HG03060 (cell line): Measurements from ENCODE around the gene CDC42EP1.
"Not testable (repeated sequence)": the region's sequence is repeated elsewhere in the genome, so short reads cannot be mapped to it uniquely, and the experiment has no call there.

ENCODE experiments used
- ATAC-seq: cut with Tn5 transposase; IDR thresholded peaks from one replicate; pipeline ENCODE4 v1.9.1; 2021; ENCODE audit warnings: low read depth, moderate number of reproducible peaks; ENCODE audit not compliant: unreplicated experiment

The CDC42EP1 gene

DNA sequence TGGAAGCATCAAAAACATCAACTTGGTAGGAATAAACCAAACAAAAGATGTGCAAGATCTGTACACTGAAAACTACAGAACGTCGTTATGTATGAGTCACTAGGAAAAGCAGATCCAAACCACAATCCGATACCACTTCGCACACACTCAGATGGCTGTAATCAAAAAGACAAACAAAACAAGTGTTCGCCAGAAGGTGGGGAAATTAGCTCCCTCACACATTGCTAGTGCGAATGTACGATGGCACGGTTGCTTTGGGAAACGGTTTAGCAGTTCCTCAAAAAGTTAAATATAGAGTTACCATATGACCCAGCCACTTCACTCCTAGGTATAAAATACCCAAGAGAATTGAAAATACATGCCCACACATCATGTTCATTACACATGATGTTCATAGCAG lies 26.3 kb upstream of the CDC42EP1 start:
- no peak for ATAC-seq

DNA sequence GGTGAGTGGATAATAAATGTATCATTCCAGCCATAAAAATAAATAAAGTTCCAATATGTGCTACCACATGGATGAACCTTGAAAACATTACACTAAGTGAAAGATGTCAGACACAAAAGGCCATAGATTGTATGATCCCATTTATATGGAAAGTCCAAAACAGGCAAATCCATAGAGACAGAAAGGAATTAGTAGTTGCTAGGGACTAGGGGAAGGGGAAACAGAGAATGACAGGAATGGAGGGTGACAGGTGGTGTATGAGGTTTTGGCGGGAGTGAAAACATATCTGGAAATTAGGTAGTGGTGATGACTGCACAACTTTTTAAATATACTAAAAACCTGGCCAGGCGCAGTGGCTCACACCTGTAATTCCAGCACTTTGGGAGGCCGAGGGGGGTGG lies 25.8 kb upstream of the CDC42EP1 start:
- ATAC-seq: no peak

DNA sequence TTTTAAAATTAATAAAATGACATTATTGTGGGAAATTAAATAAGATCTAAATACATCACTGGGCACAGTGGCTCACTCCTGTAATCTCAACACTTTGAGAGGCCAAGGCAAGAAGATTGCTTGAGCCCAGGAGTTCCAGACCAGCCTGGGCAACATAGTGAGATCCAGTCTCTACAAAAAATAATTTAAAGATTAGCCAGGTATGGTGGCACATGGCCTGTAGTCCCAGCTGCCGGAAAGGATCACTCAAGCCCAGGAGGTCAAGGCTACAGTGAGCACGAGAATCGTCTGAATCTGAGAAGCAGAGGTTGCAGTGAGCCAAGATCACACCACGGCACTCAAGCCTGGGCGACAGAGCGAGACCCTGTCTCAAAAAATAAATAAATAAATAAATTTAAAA lies 25.1 kb upstream of the CDC42EP1 start:
- no peak for ATAC-seq

DNA sequence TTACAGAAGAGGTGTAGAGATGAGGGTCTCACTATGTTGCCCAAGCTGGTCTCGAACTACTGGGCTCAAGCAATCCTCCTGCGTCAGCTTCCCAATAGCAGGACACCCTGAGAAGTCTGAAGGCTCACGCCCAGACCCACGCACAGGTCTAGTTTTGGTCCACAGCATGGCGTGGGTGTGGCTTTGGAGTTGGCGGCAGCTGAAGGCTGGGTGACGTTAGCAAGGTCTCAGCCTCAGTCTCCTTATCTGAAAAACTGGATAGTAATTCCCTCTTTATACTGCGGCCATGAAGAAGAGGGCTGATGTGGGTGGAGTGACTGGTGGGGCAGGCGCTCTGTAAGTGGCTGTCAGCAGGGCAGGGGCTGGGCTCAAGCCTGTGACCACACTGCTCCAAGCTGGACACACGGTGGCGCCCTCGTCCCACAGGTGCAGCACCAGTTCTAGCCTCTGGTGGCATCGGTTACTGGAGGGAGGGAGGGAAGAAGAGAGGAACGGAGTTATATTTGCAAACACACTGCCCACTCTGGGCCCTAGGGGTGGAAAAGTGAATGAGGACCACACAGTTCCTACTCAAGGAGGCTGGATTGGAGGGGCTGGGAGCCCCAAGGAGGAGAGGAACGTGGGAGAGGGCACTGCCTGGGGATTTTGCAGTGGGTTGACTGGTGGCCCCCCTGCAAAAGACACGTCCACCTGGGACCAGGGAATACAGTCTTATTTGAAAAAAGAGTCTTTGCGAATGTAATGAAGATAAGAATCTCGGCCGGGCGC lies 21.5 kb upstream of the CDC42EP1 start:
- ATAC-seq: peak; percentile 54

DNA sequence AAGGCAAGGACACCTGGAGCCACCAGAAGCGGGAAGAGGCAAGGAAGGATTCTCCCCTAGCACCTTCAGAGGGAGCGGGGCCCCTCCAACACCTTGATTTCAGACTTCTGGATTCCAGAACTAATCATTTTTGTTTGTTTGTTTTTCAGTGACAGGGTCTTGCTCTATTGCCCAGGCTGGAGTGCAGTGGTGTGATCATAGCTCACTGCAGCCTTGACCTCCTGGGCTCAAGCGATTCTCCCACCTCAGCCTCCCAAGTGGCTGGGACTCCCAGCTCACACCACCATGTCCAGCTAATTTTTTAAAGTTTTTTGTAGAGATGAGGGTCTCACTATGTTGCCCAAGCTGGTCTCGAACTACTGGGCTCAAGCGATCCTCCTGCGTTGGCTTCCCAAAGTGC lies 20.5 kb upstream of the CDC42EP1 start:
- not testable (repeated sequence) for ATAC-seq

DNA sequence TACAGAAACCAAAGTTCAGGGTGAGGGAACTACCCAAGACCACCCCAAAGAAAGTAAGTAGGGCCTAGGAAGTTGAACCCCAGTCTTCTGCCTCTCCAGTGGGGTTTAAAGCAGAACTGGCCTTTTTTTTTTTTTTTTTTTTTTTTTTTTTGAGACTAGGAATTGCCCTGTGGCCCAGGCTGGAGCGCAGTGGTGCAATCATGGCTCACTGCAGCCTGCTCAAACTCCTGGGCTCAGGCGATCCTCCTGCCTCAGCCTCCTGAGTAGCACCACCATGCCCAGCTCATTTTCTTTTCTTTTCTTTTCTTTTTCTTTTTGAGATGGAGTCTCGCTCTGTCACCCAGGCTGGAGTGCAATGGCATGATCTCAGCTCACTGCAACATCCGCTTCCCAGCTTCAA lies 17.9 kb upstream of the CDC42EP1 start:
- not testable (repeated sequence) for ATAC-seq

DNA sequence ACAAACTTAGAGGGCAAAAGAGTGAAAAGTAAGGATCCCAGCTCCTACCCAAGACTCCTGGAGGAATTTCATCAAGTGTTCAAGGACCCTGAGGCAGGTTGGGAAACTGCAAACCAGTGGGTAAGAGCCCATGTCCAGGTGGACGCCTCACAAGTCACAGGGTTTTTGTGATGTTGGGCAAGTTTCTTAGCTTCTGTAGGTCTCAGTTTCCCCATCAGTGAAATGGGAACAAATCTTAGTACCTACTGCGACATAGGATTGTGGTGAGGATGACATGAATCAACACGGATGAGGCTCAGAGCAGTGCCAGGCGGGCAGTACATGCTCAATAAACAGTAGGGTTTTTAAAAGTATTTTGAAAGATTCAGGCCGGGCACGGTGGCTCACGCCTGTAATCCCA lies 17.3 kb upstream of the CDC42EP1 start:
- ATAC-seq: no peak

DNA sequence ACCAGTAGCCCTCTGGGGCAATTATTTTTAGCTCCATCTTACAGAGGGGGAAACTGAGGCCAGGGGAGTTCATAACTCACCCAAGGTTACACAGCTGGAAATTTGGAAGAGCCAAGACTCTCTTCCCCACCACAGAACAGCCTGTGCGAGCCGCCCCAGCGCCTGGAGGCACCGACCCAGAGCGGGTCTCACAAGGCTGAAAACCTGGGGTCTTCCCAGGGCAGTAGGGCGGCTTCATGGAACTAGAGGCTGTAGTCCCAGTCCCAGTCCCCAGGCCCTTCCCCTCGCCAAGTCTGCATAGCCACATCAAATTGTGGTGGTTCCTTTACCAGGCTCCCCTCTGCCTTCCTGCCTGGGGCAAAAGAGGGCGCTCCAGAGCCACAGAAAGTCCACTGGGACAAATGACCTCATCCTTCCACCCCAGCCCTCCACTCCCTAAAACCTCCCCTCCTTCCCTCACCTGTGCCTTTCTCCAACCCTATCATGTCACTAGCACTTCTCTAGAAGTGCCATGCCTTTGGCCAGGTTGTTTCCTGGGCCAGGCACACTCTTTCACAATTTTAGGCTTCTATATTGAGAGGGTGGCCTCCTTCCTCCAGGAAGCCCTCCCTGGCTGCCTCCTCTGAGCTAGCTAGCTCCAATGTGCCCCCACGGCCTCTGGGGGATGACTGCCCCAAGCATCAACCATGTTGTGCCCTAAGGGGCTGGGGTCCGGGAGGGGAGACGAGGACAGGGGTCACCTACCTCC lies 15.2 kb upstream of the CDC42EP1 start:
- no peak for ATAC-seq

DNA sequence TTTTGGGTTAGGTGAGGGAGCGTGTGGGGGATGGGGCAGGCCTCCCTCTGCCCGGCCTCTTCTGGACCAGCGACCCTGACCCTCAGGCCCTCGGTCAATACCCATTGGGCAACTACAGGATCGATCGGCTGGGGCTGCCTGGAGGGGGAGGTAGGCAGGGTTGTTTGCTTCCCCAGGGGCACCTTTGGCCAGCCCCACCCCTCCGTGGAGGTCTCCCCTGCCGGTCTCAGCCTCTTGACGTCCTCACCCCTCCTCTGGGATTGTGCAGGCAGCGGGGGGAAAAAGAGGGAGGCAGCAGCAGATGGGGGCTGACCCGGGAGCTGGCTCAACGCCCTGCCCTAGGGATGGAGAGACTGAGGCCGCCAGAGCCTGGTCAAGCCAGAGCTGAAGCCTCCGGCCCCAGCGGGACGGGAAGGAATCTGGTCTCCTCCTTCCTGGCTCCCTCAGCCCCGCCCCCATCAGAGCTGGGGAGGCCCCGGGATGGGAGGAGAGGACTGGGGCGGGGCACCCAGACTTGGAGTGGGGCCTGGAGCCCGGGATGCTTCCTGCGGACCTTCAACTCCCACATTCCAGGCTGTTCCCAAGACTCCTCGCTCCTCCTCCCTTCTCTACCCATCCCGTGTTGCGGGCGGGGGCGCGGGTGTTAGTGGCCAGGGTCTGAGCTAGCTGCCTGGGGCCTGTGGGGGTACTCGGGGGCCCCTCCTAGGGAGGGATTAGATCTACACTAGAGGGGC lies 14.4 kb upstream of the CDC42EP1 start:
- no peak for ATAC-seq

DNA sequence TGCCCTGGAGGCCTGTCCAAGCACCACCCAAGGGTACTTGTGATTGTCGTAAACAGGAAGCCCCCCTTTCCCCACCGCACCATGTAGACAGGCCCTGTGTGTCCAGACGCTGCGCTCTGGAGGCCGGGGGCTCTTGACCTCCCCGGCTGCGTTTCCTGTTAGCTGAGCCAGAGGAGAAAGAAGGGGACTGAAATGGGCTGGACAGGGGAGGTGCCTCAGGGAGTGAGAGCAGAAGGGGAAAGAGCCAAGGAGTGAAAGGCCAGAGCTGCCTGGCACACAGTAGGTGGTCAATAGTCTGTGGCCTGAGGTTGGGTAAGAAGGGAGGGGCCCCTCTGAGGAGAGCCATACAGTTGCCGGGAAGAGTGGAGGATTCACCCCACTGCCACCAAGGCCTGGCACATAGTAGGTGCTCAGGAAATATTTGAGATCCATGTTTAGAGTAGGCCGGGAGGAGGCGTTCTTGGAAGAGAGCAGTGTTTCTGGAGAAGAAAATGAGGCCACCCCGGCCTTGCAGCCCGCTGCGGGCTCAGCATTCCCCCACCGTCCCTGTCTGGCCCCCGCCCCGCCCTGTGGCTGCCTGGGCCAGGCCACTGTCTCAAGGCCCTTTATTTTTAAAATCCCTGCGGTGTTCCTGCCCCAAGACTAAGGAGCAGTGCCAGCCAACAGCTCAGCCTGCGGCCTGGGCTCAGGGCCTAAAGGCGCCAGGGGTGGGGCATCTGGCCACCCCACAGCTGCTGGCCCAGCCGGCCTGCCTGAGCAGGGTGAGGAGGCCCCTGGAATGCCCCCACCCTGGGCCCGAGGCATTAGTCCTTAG lies 13.6 kb upstream of the CDC42EP1 start:
- no peak for ATAC-seq

DNA sequence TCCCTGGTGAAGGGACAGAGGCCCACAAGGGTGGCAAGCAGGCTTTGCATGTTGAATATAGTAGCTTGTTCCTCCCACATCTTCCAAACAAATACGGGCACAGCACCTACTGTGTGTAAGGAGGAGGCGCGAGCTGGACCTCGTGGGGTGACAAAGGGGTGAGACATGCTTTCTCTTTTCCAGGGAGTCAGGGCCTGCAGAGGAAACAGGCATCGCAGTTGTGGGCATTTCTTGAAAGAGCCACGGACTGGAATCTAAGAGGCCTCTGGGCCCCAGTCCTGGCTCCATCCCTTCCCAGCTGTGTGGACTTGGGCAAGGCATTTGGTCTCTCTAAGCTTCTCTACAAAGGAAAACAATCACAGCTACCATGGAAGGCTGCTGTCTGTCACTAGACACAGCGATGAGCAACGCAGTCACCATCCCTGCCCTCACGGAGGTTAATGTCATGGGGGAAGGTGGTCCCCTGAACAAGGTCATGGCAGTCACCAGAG lies 13.0 kb upstream of the CDC42EP1 start:
- no peak for ATAC-seq

DNA sequence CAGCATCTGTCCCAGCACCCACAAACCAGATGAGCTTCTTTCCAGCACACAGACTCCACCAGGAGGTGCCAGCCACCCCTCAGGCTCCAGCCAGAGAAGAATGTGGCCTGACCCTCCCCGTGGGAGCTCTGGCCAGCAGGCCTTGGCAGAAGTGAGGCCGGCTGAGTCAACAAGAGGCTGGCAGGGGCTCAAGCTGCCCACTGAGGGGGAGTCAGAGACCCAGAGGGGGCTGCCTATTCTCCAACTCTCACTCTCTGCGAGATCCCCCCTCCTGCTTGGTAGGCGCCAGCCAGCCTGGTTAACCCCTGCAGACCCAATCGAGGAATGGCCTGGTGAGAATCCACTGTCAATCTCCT lies 10.6 kb upstream of the CDC42EP1 start:
- no peak for ATAC-seq

DNA sequence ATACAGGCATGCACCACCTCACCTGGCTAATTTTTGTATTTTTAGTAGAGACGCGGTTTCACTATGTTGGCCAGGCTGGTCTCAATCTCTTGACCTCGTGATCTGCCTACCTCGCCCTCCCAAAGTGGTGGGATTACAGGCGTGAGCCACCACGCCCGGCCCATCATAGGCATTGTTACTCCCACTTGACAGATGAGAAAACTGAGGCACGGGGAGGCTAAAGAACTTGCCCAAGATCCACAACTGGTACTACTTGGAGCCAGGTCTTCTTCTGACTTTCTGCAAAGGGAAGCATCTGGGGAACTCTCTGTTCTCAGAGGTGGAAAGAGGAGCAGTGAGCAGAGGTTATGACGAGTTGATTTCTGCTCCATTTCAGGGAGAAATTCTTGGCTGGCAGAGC lies 9.4 kb upstream of the CDC42EP1 start:
- not testable (repeated sequence) for ATAC-seq

DNA sequence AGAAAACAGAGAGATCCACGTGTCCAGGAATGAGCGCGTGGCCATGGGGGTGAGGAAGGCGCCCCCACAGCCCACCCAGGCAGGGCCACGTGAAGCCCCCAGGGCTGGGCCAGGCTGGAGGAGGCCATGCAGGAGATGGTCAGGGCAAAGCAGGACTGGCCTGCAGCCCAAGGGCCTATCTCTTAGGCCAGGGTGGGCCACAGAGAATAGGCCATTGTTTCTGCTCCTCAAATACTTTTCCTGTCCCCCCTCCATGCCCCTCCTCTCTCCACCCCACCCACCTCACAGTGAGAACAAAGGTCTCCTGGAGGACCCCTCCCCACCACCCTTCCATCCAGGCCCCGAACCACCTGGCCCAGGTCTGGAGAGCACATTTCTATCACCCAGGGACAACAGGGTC lies 8.3 kb upstream of the CDC42EP1 start:
- no peak for ATAC-seq

DNA sequence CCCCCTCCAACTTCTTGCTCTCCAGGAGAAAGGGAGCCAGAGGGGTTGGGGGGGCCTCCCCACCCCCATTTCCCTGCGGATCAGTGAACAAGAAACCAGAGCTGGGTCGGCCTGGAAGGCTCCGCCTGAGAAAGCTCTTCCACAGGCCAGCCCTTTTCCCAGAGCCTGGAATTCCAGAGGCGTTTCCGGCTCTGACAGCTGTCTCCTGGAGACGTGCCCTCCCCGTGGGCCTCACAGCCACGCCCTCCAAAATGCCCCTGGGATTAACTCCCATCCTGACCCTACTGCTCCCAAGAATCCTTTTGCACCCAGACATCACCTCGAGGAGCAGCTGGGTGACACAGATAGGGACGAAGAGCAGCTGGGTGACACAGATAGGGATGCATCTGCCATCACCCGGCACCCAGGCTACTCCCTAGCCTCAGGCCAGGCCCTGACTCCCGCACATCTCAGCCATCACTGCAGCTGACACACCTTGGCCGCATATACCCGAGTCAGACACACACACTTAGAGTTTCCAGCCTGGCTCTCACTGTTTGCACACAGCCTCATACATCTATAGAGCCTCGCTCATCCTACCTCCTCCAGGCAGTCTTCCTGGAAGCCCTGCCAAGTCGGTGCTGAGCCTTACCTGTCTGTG lies 7.6 kb upstream of the CDC42EP1 start:
- no peak for ATAC-seq

DNA sequence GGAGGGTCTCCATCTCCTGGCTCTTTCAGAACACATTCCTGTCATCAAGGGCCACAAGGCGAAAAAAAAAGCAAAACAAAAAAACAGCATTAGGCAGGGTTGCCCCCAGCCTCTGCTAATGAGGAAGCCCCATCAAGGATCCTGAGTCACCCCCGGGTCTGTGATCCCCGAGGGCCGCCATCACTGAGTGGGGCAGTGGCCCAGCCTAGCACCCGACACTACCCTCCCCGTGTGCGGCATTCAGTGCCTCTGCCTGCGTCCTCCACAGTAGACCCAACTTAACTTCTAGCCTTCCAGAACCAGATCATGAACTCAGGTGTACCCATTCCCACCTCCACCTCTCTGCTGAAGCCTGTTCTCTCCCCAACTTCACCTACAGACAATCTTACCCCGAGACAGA lies 6.6 kb upstream of the CDC42EP1 start:
- no peak for ATAC-seq

DNA sequence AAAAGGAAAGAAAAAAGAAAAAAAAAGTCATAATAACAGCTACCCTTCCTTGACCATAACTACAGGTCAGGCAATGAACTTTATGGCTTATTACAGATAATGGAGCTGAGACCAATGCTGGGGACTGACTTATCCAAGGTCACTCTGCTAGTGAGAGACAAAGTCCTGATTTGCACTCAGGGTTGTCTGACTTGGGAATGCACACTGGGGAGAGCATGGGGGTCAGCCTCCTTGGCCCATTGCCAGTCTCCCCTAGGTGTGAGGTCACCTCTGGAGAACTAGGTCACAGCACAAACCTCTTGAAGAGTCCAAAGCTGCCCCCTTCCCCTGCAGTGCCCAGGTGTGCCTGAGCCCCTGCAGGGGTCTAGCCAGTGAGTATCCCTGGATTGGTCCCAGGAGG lies 5.3 kb upstream of the CDC42EP1 start:
- ATAC-seq: no peak

DNA sequence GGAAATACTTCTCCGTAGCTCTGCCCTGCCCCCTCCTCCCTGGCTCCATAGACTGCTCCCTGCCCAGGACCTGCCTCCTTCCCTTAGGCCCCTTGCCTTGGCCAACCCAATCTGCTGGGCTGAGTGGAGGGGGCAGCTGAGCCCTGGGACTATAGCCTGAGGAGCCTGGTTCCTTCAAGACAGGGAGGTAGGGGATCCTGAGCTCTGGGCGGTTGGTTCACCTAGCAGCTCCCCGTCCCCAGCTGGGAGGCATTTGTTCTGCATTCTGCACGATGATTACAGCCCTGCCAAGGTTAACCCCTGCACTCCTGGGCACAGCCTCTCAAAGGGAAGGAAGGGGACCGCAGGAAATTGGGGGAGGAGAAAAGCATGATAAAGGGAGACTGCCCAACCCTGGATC lies 3.6 kb upstream of the CDC42EP1 start:
- no peak for ATAC-seq

DNA sequence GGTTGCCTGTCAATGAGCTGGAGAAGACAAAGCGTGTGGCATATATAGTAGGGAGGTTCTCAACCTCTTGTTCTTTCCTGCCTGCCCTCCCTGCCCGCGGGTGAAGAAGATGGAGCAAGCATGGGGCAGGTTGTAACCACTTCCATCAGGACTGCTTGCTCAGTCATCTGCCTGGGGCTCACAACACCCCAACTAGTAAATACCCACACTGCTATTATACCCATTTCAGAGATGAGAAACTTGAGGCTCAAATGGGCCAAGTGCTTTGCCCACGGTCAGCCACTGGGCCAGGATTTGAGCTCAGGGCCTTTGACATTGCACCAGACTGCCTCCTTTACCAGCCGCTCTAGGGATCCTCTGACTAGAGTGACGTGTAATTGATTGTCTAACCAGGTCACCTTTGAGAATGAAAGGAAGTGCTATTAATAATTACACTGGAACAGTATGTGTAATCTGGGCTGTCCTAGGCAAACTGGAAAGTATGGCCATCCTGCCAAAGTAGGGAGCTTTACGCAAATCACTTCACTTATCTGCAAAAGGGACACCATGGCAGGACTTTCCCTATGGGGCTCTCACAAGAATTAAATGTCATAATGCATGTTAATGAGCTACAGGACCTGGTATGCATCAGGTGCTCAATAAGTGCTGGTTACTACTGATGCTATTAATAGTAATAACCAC lies 2.8 kb upstream of the CDC42EP1 start:
- ATAC-seq: no peak

DNA sequence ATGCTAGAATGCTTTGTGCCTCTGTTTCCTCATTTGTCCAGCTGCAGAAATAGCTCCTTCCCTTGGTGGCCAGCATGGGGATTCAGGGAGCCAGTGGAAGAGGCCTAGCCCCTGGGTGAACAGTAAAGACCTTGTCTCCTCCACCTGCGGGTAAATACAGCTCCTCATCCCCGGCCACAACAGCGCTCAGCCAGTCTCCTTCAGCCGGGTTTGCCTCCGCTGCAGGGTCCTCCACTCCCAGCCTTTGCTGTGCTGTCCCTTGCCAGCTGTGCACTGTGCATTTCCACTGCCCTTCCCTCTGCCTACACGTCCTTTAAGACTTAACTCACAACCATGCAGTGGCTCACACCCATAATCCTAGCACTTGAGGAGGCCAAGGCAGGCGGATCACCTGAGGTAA lies 1.5 kb upstream of the CDC42EP1 start:
- ATAC-seq: no peak
